Endothelial cell of hepatic sinusoid (primary cell): ENCODE data around the gene CHERP.
"Not testable (repeated sequence)": the region's sequence is repeated elsewhere in the genome, so short reads cannot be mapped to it uniquely, and the experiment has no call there.

Source experiments
- in situ Hi-C: cut with HindIII; loops from 2 replicates; pipeline ENCODE4 v1.10.0; 2017; ENCODE audit warnings: low sequenced_read_pairs

Gene CHERP

GRCh38 chr19:16543734-16544133, 1.5 kb upstream of the CHERP start:
- in situ Hi-C loops: not testable (repeated sequence)

DNA sequence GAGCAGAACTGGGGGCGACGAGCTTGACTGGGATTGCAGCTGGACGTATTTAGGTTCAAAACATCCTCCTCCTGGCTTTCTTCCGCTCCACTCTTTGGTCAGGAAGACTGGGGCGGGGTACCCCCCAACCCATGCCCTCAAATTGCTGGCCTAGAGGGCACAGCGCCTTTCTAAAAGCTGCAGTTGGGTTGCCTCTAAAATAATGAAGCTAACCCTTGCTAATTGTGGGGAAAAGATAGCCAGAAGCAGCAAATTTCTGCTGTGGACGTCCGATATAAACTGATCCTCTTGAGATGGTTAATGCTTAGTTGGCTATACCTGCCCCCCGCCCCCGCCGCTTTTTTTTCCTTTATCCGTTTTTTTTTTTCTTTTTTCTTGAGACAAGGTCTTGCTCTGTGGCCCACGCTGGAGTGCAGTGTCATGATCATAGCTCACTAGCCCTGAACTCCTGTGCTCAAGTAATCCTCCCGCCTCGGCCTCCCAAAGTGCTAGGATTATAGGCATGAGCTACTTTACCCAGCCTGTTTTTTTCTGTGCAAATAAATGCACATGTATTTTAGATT, 754 bp upstream of the CHERP start:
- in situ Hi-C loops: no loop called here

GRCh38 chr19:16541526-16542044, 652 bp downstream of the CHERP start:
- in situ Hi-C loops: no loop called here

DNA sequence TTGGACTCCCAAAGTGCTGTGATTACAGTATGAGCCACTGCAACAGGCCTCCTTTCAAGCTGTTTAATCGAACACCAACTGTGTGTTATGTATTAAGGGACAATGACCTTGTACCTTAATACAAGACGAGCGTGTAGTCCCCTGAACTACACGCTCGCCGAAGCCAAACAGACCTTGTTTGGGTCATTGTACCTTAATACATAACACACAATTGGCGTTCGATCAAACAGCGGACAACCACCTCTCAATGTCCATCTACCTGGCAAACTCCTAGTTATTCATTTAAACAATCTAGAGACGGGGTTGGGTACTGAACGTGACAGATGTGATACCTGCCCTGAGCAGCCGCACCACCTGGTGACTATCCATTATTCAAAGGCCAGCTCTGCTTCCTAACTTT, 1.3 kb downstream of the CHERP start:
- in situ Hi-C loops: no loop called here

- in situ Hi-C loops: no loop called here
These were observed 5.1 kb downstream of the CHERP start for GRCh38 chr19:16537111-16537510.

GRCh38 chr19:16536130-16536529, 6.1 kb downstream of the CHERP start:
- in situ Hi-C loops: no loop called here

DNA sequence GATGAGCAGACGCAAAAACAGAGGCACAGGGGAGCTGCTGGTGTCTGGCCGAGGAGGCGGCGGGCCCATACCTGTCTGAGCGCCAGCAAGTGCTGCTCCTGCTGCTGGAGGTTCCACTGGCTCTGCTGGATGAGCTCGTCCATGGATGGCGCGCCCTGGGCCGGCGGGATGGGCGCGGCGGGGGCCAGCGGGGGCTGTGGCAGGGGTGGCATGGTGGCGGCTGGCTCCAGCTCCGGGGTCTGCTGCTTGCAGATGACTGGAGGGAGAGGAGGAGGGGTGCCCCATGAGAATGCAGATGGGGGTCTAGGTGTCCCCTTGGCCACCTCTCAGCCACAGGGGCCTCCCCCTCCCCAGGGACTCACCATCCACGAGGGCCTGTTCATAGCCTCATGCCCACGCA, 6.9 kb downstream of the CHERP start:
- in situ Hi-C loops: no loop called here

- in situ Hi-C loops: no loop called here
These were observed 9.6 kb downstream of the CHERP start for GRCh38 chr19:16532440-16533234.

DNA sequence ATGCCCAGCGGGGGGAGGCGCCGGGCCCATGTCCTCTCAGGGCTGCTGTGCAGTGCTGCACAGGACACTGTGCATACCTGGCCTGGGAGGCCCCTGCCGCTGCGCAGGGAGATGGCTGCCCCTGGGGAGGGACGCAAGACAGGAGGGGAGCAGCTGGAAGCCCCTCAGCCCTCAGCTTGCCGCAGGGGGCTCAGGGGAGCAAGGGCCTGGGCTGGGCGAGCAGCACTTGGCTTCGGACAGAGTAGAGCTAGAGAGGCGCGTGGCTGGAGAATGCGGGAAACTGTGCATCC, 10.9 kb downstream of the CHERP start:
- in situ Hi-C loops: no loop called here

GRCh38 chr19:16530540-16531379, 11.5 kb downstream of the CHERP start:
- in situ Hi-C loops: no loop called here

- in situ Hi-C loops: no loop called here
These were observed 12.6 kb downstream of the CHERP start for GRCh38 chr19:16529466-16530144.

- in situ Hi-C loops: no loop called here
These were observed 14.2 kb downstream of the CHERP start for GRCh38 chr19:16527971-16528521.

DNA sequence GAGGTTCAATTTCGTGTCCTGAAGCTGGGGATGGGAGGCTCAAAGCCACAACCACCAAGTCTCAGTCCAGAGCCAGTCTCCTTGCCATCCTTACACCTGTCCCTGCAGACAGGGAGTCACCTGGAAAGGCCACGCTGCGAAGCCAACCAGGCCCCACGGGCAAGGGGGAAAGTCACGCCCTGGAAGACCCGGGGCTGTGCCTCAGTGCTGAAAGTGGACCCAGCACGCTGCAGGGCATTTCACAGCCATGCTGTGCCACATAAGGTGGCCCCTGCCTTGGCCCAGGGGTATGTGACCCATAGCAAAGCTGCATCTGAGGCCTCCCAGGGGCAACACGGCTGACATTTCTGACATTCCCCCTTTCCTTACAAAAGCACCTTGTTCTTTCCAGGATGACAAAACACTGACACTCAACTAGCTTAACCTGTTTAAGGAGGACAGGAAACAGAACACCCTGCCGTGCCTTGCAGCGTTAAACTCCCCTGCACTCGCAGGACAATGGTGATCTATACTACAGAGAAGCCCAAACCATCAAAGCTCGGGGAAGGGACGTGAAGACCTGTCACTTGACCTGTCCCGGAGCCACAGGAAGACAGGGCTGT, 14.8 kb downstream of the CHERP start:
- in situ Hi-C loops: no loop called here

GRCh38 chr19:16525751-16526481, 16.3 kb downstream of the CHERP start:
- in situ Hi-C loops: no loop called here

DNA sequence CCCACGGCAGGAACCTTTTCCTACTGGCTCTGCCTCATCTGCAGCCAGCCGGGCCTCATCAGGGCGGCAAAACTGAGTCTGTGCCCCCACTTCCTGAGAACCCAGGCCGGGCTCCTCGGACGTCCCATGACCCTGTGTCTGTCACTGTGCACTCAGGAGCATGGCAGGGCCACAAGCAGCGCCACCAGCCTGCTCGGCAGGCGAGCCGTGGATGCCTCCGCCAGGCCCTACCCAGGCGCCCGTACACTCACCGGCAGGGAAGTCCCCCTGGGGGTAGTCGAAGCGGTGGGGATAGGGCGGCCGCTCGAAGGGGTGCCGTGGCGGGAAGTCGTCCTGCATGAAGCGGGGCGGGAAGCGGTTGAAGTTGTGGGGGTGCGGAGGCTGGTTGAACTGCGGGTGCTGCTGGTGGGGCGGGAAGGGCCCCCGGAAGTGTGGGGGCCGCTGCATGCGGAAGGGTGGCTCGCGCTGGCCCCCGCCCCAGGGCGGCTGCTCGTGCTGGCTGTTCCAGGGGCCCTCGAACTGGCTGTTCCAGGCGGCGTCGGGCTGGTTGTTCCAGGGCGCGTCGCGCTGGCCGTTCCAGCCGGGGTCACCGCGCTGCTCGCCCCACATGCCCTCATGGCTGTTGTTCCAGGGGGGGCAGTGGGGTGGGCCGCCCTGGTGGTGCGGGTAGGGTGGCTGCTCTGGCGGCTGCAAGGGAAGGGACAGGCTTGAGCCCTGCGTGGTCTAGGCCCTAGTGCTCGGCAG, 17.1 kb downstream of the CHERP start:
- in situ Hi-C loops: no loop called here

DNA sequence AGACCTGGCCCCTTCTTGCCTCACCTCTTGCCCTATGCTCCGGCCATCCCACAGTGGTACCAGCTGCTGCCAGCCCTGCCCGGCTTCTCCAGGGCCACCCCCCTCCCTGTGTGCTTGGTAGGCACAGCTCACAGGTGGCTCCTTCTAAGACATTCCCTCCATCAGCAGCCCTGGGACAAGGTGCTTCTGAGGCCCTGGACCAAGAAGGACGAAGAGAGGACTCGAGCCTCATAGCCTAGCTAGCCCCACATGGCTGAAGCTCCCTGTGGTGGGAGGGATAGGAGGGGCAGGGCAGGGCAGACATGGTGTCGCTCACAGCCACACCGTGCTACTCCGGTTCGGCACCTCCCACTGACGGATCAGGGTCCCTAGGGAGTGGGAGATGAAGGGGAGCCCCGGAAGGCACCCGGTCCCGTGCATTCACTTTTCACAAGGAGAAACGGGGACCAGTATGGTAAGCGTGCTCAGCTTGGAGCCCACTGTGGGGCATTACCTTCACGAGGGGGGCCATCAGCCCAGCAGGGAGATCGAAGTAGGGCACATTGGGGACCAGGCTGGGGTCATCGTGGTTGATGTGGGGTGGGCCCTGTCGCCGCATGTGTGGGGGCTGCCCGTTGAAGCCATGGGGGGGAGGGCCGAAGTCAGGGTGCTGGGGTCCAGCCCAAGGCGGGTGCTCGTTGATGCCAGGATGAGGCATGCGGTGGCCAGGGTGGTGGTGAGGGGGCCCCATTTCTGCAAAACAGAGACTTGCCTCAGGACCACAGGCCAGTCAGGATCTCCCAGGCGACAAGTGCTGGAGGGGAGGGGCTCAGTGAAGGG, 19.5 kb downstream of the CHERP start:
- in situ Hi-C loops: no loop called here

DNA sequence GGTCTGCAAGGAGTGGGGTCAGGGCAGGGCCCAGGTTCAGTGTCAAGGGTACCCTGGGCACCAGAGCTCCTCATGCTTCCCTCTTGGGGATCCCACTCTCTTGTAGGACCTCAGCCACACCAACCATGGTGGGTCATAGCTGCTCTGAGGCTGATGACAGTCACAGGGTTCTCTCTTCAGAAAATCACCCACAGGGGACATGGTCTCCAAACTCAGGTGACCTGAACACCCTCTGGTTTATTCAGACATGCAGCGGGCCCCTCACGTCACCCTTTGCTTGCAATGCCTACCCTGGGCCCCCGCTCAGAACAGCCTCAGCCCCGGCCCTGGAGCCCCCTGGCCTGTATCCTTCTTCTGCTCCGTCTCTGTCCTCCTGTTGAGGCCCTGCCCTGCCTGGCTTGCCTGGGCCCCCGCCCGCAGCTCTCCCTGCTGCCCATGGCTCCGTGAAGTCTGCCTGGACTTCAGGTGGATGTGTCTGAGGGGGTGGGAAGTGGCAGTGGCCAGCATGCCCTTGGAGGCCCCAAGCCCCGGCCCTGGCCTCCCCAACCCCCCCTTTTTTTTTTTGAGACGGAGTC, 20.4 kb downstream of the CHERP start:
- in situ Hi-C loops: no loop called here
